K562 (cell line): ENCODE data around the gene NMT1. TPM values are rescaled to one million over a fixed set of nuclear protein-coding genes. Genes with fewer than 3 reads are reported as not detected.

Experiments
- ADNP ChIP-seq: fragments of 200-800 bp; sonication (Bioruptor generic); IDR thresholded peaks from 2 replicates; pipeline ENCODE4 v1.6.1; 2016; ENCODE audit warnings: missing genetic modification characterization, missing compliant biosample characterization
- EGR1 ChIP-seq: fragments of 450-650 bp; conservative IDR thresholded peaks from 2 replicates; pipeline ENCODE4 v1.6.1; 2017; ENCODE audit warnings: mild to moderate bottlenecking
- HINFP ChIP-seq: fragments of 450-650 bp; conservative IDR thresholded peaks from 2 replicates; pipeline ENCODE4 v1.6.1; 2016; ENCODE audit warnings: missing genetic modification characterization, low read depth, mild to moderate bottlenecking, control low read depth, missing compliant biosample characterization
- KLF13 ChIP-seq: fragments of 450-650 bp; IDR thresholded peaks from 2 replicates; pipeline ENCODE4 v1.6.1; 2016; ENCODE audit warnings: missing genetic modification characterization, low read depth, mild to moderate bottlenecking, missing compliant biosample characterization, moderate library complexity, borderline replicate concordance
- MTA3 ChIP-seq: fragments of 450-650 bp; formaldehyde crosslinking; IDR thresholded peaks from 2 replicates; pipeline ENCODE4 v1.6.1; 2017; ENCODE audit warnings: mild to moderate bottlenecking, borderline replicate concordance
- NFRKB ChIP-seq: fragments of 450-650 bp; IDR thresholded peaks from 2 replicates; pipeline ENCODE4 v1.6.1; 2016; ENCODE audit warnings: low read depth
- SFPQ ChIP-seq: fragments of 200-400 bp; formaldehyde crosslinking; IDR thresholded peaks from 2 replicates; pipeline ENCODE4 v1.6.1; 2017; ENCODE audit warnings: mild to moderate bottlenecking, low read depth, low read length, moderate library complexity
- TBL1XR1 ChIP-seq, 2 experiments: IDR thresholded peaks; 2 replicates each; pipeline ENCODE4 v1.6.1; 2012; ENCODE audit warnings: improper control_type of control experiment in 2 of 2, low read length in 2 of 2, mild to moderate bottlenecking in 1 of 2
- TRIM24 ChIP-seq, 2 experiments: fragments of 450-650 bp; IDR thresholded peaks; 2 replicates each; pipeline ENCODE4 v1.6.1; 2016
- polyA plus RNA-seq, 8 experiments: library from polyadenylated mRNA; depleted of rRNA in 4 of 8; stranded (reverse) in 5 of 8; unstranded in 3 of 8; fragments of >200 nt; fragmentation: Nextera tagmentation in 2 of 8; fragmentation: Illumina TruSeq in 1 of 8; extraction: Ambion mirVana in 2 of 8; extraction: Trizol in 1 of 8; gene quantifications; 2 replicates each; pipeline versions ENCODE4 v1.2.1 to v1.2.3, GENCODE V29; 2011 to 2014; ENCODE audit warnings: inconsistent platforms in 1 of 8, missing spikeins in 1 of 8
- total RNA-seq, 7 experiments: library from RNA; depleted of rRNA in 6 of 7; stranded (reverse); fragments of >200 nt in 6 of 7; fragmentation: Illumina TruSeq in 2 of 7; extraction: Trizol in 2 of 7; gene quantifications; 2 replicates each; pipeline versions ENCODE4 v1.2.1 to v1.2.3, GENCODE V29; 2011 to 2021; ENCODE audit warnings: low replicate concordance in 1 of 7
- TF ChIP-seq, protein P1 (sequence below), 2 experiments: fragments of 450-650 bp; IDR thresholded peaks; 2 replicates each; pipeline ENCODE4 v1.6.1; 2018; ENCODE audit warnings: mild to moderate bottlenecking in 2 of 2, low read depth in 1 of 2; ENCODE audit not compliant: partially characterized antibody in 2 of 2
- TF ChIP-seq, protein P2 (sequence below): fragments of 450-650 bp; IDR thresholded peaks from 2 replicates; pipeline ENCODE4 v1.7.1; 2018; ENCODE audit warnings: mild to moderate bottlenecking, low read depth; ENCODE audit not compliant: partially characterized antibody
- TF ChIP-seq, protein P3 (sequence below): IDR thresholded peaks from 2 replicates; pipeline ENCODE4 v1.6.1; 2012; ENCODE audit warnings: low read depth, low read length, improper control_type of control experiment, borderline replicate concordance

The NMT1 gene
- total and polyA plus RNA-seq, 9 of the 15 experiments (the other 6 are each of a cell fraction or from before 2014, with no cell fraction given): 86.7 to 569 (median 213) TPM

GRCh38 chr17:45021607-45022287, 39.4 kb upstream of the NMT1 start (continued):
- TF ChIP-seq, protein P1, sequence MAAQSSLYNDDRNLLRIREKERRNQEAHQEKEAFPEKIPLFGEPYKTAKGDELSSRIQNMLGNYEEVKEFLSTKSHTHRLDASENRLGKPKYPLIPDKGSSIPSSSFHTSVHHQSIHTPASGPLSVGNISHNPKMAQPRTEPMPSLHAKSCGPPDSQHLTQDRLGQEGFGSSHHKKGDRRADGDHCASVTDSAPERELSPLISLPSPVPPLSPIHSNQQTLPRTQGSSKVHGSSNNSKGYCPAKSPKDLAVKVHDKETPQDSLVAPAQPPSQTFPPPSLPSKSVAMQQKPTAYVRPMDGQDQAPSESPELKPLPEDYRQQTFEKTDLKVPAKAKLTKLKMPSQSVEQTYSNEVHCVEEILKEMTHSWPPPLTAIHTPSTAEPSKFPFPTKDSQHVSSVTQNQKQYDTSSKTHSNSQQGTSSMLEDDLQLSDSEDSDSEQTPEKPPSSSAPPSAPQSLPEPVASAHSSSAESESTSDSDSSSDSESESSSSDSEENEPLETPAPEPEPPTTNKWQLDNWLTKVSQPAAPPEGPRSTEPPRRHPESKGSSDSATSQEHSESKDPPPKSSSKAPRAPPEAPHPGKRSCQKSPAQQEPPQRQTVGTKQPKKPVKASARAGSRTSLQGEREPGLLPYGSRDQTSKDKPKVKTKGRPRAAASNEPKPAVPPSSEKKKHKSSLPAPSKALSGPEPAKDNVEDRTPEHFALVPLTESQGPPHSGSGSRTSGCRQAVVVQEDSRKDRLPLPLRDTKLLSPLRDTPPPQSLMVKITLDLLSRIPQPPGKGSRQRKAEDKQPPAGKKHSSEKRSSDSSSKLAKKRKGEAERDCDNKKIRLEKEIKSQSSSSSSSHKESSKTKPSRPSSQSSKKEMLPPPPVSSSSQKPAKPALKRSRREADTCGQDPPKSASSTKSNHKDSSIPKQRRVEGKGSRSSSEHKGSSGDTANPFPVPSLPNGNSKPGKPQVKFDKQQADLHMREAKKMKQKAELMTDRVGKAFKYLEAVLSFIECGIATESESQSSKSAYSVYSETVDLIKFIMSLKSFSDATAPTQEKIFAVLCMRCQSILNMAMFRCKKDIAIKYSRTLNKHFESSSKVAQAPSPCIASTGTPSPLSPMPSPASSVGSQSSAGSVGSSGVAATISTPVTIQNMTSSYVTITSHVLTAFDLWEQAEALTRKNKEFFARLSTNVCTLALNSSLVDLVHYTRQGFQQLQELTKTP (IDR thresholded peaks at IDR 0.05; ENCODE audit: low read depth in 1 of 2, partially characterized antibody in 2 of 2): no peak
- no peak for TF ChIP-seq KLF13 (tag)
- TF ChIP-seq ADNP (tag): no peak
- peak; percentile 70; the same call in 1 of the 2 replicates for TF ChIP-seq MTA3
- no peak for TF ChIP-seq NFRKB
- TF ChIP-seq, protein P2, sequence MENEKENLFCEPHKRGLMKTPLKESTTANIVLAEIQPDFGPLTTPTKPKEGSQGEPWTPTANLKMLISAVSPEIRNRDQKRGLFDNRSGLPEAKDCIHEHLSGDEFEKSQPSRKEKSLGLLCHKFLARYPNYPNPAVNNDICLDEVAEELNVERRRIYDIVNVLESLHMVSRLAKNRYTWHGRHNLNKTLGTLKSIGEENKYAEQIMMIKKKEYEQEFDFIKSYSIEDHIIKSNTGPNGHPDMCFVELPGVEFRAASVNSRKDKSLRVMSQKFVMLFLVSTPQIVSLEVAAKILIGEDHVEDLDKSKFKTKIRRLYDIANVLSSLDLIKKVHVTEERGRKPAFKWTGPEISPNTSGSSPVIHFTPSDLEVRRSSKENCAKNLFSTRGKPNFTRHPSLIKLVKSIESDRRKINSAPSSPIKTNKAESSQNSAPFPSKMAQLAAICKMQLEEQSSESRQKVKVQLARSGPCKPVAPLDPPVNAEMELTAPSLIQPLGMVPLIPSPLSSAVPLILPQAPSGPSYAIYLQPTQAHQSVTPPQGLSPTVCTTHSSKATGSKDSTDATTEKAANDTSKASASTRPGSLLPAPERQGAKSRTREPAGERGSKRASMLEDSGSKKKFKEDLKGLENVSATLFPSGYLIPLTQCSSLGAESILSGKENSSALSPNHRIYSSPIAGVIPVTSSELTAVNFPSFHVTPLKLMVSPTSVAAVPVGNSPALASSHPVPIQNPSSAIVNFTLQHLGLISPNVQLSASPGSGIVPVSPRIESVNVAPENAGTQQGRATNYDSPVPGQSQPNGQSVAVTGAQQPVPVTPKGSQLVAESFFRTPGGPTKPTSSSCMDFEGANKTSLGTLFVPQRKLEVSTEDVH: no peak
- TF ChIP-seq, protein P3, sequence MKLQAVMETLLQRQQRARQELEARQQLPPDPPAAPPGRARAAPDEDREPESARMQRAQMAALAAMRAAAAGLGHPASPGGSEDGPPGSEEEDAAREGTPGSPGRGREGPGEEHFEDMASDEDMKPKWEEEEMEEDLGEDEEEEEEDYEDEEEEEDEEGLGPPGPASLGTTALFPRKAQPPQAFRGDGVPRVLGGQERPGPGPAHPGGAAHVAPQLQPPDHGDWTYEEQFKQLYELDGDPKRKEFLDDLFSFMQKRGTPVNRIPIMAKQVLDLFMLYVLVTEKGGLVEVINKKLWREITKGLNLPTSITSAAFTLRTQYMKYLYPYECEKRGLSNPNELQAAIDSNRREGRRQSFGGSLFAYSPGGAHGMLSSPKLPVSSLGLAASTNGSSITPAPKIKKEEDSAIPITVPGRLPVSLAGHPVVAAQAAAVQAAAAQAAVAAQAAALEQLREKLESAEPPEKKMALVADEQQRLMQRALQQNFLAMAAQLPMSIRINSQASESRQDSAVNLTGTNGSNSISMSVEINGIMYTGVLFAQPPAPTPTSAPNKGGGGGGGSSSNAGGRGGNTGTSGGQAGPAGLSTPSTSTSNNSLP: no peak
- 0 out of 2 replicates have a peak, but pooled peaks have one; percentile 41 for TF ChIP-seq EGR1
- 0 out of 4 replicates have a peak, but pooled peaks have one; percentile 16 to 28 for TF ChIP-seq TBL1XR1 (IDR thresholded peaks at IDR 0.05; ENCODE audit: low read length in 2 of 2)
- TF ChIP-seq SFPQ: no peak
- TF ChIP-seq TRIM24 (IDR thresholded peaks at IDR 0.05): no peak
- no peak for TF ChIP-seq HINFP
